Activated naive CD4-positive, alpha-beta T cell treated with anti-CD3 and anti-CD28 coated beads, Interleukin-2, amount 50 U/mL, for 72 hours (primary cell): ENCODE results near the gene TANGO2. TPM values are rescaled to one million over a fixed set of nuclear protein-coding genes. Genes with fewer than 3 reads are reported as not detected.

ENCODE experiments used
- ATAC-seq, 2 donors: fragments of 150-1000 bp; cut with Tn5 transposase; 2 replicates each; pipeline ENCODE4 v1.10.0; 2021; ENCODE audit warnings: mild to moderate bottlenecking in 2 of 2, moderate library complexity in 2 of 2
- DNase-seq, 2 donors: peaks; one replicate each; pipeline ENCODE4 v3.0.0; 2021 to 2022; ENCODE audit warnings: low spot score in 2 of 2
- H3K27ac Mint-ChIP-seq, 2 donors: one replicate each; pipeline ENCODE4 v1.8.0; 2022; ENCODE audit warnings: mild to moderate bottlenecking in 2 of 2, mixed read lengths in 2 of 2
- H3K36me3 Mint-ChIP-seq, 2 donors: one replicate each; pipeline ENCODE4 v1.8.0; 2022; ENCODE audit warnings: mixed read lengths in 2 of 2
- H3K9me3 Mint-ChIP-seq, 2 donors: one replicate each; pipeline ENCODE4 v1.8.0; 2022; ENCODE audit warnings: mixed read lengths in 2 of 2
- total RNA-seq, 2 donors: library from RNA; stranded (reverse); gene quantifications; one replicate each; pipeline ENCODE4 v1.2.3, GENCODE V29; 2022

Gene TANGO2
- 10 to 100 TPM; 19.1 to 19.3 TPM for total RNA-seq

- H3K9me3 Mint-ChIP-seq, result no peaks in the 10 kb centered on the region
- H3K36me3 Mint-ChIP-seq, result peaks cover 0 to 10% of the 10 kb centered on the region in 2 donors
- H3K27ac Mint-ChIP-seq, result peak within 1 kb of the TSS; percentile 92 to 93
- peak; percentile 97 to 99 for DNase-seq
- ATAC-seq, result peak; percentile 90 to 92
These were observed at the start of gene TANGO2 for GRCh38 chr22:20020533-20021195. TSS of gene TANGO2 (plus strand) at chr22:20021110. CDS start at chr22:20036799, 15,689 bp downstream.

GRCh38 chr22:19971276-19972124 is 49.4 kb upstream of the TANGO2 start:
- Mint-ChIP-seq H3K27ac (peak overlapping the region in 1 of 2 donors; percentile 29), H3K9me3 (no peaks in the 10 kb centered on the region), H3K36me3 (no peaks in the 10 kb centered on the region)
- no peak for DNase-seq
- peak in 1 of 2 donors; percentile 16 for ATAC-seq

- H3K27ac Mint-ChIP-seq, result no peak overlapping the region
- no peaks in the 10 kb centered on the region for H3K9me3 Mint-ChIP-seq
- no peak for ATAC-seq
- no peak for DNase-seq
- no peaks in the 10 kb centered on the region for H3K36me3 Mint-ChIP-seq
These were observed 48.7 kb upstream of the TANGO2 start for GRCh38 chr22:19972251-19972650.

DNA sequence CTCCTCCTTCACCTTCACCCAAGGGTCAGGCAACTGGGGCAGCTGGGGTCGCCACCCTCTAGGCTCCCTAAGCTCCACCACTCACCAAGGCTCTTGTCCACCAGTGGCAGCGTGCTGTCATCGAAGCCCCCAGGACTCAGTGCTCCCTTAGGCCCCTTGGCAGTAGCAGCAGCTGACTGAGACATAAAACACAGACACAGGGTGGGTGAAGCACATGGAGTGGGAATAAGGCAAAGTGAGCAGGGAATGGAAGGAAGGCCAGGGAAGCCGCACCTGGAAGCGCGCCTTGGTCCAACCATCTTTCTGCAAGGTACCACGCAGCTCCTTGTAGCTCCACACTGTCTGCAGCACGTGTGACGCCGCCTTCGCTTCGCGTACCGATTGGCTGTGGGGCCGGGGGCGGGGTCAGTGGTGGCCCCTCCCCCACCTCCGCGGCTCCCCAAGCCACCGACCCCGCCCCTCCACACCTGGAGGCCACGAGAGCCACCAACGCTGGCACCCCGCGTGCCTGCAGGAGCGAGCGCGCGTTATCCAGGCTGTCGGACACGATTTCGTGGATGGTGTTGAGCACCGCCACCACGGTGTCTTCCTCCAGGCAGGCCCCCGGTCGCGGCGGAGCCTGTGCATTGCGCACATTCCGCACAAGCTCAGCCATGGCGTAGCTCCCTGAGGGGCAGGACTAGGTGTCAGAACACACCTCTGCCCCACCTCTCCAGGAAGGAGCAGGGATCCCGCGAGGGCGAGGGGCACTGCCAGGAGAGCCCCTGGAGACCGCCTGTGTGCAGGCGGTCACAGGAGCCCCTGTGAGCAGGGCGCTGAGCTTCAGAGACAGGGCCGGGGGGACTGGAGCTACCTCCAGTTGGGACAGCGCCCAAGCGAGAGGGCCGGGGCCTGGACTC is 48.0 kb upstream of the TANGO2 start:
- no peak overlapping the region for H3K27ac Mint-ChIP-seq
- ATAC-seq (no peak), DNase-seq (no peak)
- no peaks in the 10 kb centered on the region for H3K9me3 Mint-ChIP-seq
- H3K36me3 Mint-ChIP-seq, result no peaks in the 10 kb centered on the region

DNA sequence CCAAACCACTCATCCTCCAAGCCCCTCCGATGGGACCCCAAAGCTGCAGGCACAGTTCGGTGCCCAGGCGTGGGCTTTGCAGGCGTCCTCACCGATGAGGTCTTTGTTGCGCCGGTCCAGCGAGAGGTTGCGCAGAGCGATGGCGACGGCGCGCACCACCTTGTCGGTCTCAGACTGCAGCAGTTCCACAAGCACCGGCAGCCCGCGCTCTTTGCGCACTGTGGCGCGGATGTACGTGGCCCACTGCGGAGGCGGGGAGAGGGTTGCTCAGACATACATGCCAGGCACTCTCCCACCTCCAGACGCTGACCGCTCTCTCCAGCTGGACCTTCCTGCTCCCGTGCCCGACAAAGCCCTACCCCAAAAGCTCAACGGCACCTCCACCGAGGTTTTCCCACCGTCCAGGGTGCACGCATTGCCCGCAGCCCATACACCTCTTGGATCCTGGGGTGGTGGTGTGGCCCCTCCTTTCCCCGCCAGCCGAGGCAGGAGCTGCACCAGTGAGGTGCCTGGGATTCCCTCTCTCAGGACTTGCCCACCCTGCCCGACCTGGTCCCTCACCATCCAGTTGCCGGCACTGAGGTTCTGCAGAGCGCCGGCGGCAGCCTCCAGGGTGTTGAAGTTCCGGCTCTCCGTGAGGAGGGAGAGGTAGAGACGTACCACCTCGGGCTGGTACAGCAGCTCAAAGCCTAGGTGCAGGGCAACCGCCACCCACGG is 47.2 kb upstream of the TANGO2 start:
- Mint-ChIP-seq H3K27ac (no peak overlapping the region), H3K9me3 (no peaks in the 10 kb centered on the region), H3K36me3 (no peaks in the 10 kb centered on the region)
- no peak for DNase-seq
- ATAC-seq, result no peak

DNA sequence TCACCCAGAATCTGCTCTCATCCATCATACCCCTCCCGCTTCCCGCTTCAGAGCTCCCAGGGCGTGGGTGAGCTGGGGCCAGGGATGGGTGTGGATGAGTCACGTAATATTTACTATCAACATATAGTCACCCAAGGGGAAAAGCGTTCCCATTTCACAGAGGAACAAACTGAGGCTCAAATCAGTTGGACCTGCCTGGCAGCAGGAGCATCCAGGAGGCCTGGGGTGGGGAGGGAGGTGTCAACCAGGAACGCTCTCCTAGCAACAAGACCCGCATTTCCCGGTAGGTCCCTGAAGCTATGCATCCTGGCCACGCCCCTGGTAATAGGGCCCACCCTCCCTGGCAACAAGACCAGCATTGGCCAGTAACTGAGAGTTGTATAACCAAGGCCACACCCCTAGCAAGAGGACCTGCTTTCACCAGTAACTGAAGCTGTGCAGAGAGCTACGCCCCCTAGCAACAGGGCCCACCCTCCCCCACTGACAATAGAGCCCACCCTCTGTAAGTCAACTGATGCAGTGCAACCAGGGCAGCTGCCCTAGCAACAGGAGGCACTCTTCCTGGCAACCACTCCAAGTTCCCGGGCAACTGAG is 46.5 kb upstream of the TANGO2 start:
- ATAC-seq (peak in 1 of 2 donors; percentile 46), DNase-seq (no peak)
- Mint-ChIP-seq H3K27ac (no peak overlapping the region), H3K36me3 (no peaks in the 10 kb centered on the region), H3K9me3 (no peaks in the 10 kb centered on the region)

GRCh38 chr22:19974935-19975706 is 45.8 kb upstream of the TANGO2 start:
- Mint-ChIP-seq H3K9me3 (no peaks in the 10 kb centered on the region), H3K27ac (peak overlapping the region; percentile 16 to 51), H3K36me3 (no peaks in the 10 kb centered on the region)
- no peak for DNase-seq
- no peak for ATAC-seq

- DNase-seq, result no peak
- Mint-ChIP-seq H3K9me3 (no peaks in the 10 kb centered on the region), H3K27ac (peak overlapping the region in 1 of 2 donors; percentile 16), H3K36me3 (no peaks in the 10 kb centered on the region)
- no peak for ATAC-seq
These were observed 45.2 kb upstream of the TANGO2 start for GRCh38 chr22:19975707-19976035.

DNA sequence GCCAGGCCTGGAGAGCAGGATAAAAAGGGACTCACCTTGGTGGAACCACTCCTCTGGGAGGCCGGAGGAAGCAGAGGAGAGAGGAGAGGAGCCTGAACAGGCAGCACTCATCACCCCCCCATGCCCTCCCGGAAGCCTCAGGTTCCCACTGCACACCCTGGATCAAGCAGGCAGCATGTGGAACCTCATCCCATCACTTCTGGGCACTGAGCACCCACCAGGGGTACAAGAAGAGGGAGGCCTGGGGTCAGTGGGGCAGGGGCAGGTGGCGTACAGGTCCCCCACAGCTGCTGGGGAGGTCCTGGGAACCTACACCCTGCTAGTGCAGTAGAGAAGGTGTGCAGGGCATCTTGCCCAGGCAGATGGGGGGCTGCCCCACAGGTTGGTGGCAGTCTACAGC is 44.2 kb upstream of the TANGO2 start:
- Mint-ChIP-seq H3K36me3 (no peaks in the 10 kb centered on the region), H3K9me3 (no peaks in the 10 kb centered on the region), H3K27ac (no peak overlapping the region)
- DNase-seq (no peak), ATAC-seq (no peak)

DNA sequence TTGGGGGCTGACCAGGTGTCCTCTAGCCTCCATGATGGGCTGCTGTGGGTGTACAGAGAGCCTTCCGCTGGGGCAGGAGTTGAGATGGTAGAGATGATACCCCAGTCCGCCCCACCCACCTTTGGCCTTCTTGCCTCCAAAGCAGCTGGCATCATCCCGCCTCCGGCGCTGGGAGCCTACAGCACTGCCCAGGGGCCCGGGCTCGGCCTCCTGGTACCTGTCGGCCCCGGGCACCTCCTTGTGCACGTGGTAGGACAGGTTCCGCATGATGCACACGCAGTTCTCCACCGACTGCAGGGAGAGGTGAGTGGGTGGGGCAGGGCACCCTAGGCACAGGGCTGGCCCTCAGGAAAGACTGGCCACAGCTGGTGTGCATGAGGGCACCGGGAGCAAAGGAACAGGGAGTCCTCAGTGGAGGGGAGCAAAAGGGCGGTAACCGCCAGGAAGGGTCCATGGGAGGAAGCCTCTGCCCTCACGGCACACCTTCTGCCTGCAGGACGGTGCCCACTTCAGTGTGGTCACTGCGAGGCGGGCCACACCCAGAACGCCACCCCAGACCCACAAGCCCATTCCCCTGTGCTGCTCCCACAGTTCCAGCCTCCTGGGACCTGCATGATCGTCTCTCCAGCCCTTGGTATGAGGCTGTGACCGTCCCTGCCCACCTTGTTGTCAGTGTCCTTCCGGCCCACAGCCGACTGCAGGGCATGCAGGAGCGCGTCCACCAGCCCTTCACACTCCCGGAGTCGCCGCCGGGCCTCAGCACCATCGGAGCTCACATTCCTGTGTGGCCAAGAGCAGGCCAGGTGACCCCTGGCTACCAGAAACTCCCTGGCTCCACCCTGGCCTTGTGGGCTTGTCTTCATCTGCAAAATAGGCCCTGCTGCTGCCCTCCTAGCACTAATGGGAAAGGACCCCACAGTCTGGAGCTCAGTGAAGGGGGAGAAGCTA is 43.3 kb upstream of the TANGO2 start:
- DNase-seq (no peak), ATAC-seq (no peak)
- no peaks in the 10 kb centered on the region for H3K36me3 Mint-ChIP-seq
- H3K9me3 Mint-ChIP-seq, result no peaks in the 10 kb centered on the region
- no peak overlapping the region for H3K27ac Mint-ChIP-seq

DNA sequence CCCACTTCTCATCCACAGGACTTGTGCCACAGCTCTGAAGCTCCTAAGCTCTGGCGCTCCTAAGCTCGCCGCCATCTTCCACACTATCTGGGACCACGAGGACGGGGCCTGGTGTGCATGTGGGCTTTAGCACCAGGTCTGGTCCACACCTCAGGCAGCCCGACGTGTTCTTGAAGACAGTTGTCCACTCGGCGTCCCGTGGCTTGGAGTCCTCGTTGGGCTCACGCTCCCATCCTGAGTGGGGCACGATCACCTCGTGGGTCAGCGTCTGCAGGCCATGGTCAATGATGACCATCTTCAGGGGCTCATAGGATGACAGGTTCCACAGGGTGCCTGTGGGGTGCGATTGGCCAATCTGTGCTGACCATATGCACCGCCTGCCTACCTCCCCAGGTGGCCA is 42.2 kb upstream of the TANGO2 start:
- H3K9me3 Mint-ChIP-seq, result no peaks in the 10 kb centered on the region
- no peak for ATAC-seq

DNA sequence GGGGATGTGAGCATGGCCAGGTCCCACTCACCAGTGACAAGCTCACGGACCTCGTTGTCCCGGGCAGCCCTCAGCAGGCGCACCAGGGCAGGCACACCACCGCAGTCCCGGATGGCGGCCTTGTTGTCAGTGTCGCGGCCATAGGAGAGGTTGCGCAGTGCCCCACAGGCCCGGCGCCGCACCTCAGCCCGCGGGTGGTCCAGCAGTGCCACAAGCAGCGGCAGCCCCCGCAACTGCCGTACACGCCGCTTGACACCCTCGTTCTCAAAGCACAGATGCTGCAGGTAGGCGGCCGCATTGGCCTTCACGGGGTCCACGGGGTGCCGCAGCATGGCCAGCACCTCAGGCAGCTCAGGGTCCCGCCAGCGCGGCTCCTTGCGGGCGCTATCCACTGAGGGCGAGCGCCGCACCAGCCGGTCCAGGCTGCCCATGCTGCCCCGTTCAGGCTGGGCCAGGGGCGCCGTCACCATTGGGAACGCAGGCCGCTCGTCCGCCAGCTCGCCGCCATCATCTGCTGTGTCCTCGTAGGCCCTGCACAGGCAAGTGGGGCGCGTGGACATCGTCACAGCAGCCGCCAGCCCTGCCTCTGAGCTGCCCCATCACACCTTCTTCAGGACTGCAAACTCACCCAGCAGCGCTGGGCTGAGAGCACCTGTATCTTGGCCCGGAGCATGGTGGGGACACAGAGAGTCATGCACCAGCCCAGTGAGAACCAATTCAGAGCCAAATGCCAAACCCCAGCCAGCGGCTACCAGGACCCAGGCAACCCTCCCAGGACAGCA is 41.0 kb upstream of the TANGO2 start:
- DNase-seq, result no peak
- H3K36me3 Mint-ChIP-seq, result no peaks in the 10 kb centered on the region
- ATAC-seq, result no peak
- no peak overlapping the region for H3K27ac Mint-ChIP-seq
- H3K9me3 Mint-ChIP-seq, result no peaks in the 10 kb centered on the region

More for the DNA sequence above, 42.2 kb upstream of the TANGO2 start:
- no peak for DNase-seq
- no peak overlapping the region for H3K27ac Mint-ChIP-seq
- no peaks in the 10 kb centered on the region for H3K36me3 Mint-ChIP-seq

- no peaks in the 10 kb centered on the region for H3K9me3 Mint-ChIP-seq
- DNase-seq (no peak), ATAC-seq (no peak)
- H3K36me3 Mint-ChIP-seq, result no peaks in the 10 kb centered on the region
- no peak overlapping the region for H3K27ac Mint-ChIP-seq
These were observed 40.1 kb upstream of the TANGO2 start for GRCh38 chr22:19980766-19981165.
